HepG2 (cell line): ENCODE results near the gene GDPD4. TPM values are rescaled to one million over a fixed set of nuclear protein-coding genes. Genes with fewer than 3 reads are reported as not detected.

Experiments used
- ATAC-seq: fragments of 200-7000 bp; cut with Tn5 transposase; 3 replicates; pipeline ENCODE4 v1.9.1; 2020; ENCODE audit warnings: mild to moderate bottlenecking, moderate library complexity
- BruUV-seq: library from RNA; stranded (reverse); fragments of 400-500 nt; replicated peaks from 2 replicates; lab custom pipeline; 2021; lab: Mats Ljungman, UMichigan
- CTCF ChIA-PET: fragments of 300-600 bp; formaldehyde crosslinking; extraction: SDS; loops from one replicate; lab custom pipeline; 2021; ENCODE audit warnings: low total read pairs, inconsistent platforms, low intra/inter-chr PET ratio; lab: Yijun Ruan, JAX
- POLR2A ChIA-PET: fragments of 350-600 bp; sonication (Branson Sonifier 250); formaldehyde crosslinking; loops from one replicate; lab custom pipeline; 2020; ENCODE audit warnings: antibody characterized with exemption, inconsistent platforms; lab: Yijun Ruan, JAX
- DNase-seq: peaks from one replicate; pipeline ENCODE4 v3.0.0-alpha.2; 2015; ENCODE audit warnings: low spot score
- FAIRE-seq: peaks from 3 replicates; lab custom pipeline; 2011; peaks lifted over from hg19 to GRCh38; lab: Jason Lieb, UNC
- H2AFZ ChIP-seq: one replicate; pipeline ENCODE4 v1.6.1; 2011; ENCODE audit warnings: low read length, inconsistent platforms
- H3K27ac ChIP-seq: fragments of 300-600 bp; 3 replicates; pipeline ENCODE4 v1.8.0; 2011; ENCODE audit warnings: mixed run types, mild to moderate bottlenecking, mixed read lengths, low read length, inconsistent platforms; ENCODE audit not compliant: insufficient read depth; ENCODE audit errors: extremely low read length
- H3K27me3 ChIP-seq, 2 experiments: fragments of 200-600 bp in 1 of 2; 2 replicates in 1 of 2; 3 replicates in 1 of 2; pipeline versions ENCODE4 v1.6.0 to v1.8.0; 2011; ENCODE audit warnings: low read length in 2 of 2, mild to moderate bottlenecking in 2 of 2, moderate library complexity in 2 of 2, inconsistent platforms in 1 of 2; ENCODE audit not compliant: insufficient read depth in 2 of 2, control insufficient read depth in 1 of 2
- H3K36me3 ChIP-seq, 2 experiments: fragments of 200-600 bp in 1 of 2; replicated peaks in 1 of 2; 2 replicates in 1 of 2; 3 replicates in 1 of 2; pipeline versions ENCODE4 v1.5.1 to v1.8.0; 2011; ENCODE audit warnings: low read length in 2 of 2, inconsistent platforms in 1 of 2; ENCODE audit not compliant: insufficient read depth in 2 of 2, control insufficient read depth in 1 of 2
- H3K4me1 ChIP-seq: 2 replicates; pipeline ENCODE4 v1.5.1; 2012; ENCODE audit warnings: low read length, inconsistent platforms; ENCODE audit not compliant: insufficient read depth
- H3K4me2 ChIP-seq: 2 replicates; pipeline ENCODE4 v1.6.0; 2011; ENCODE audit warnings: low read depth, low read length, inconsistent platforms
- H3K4me3 ChIP-seq, 3 experiments: fragments of 200-600 bp in 1 of 3; sonication (generic), shearing (Covaris generic) in 1 of 3; replicated peaks in 1 of 3; 2 replicates each; pipeline ENCODE4 v1.5.1; 2011 to 2016; ENCODE audit warnings: low read length in 3 of 3, inconsistent platforms in 2 of 3, low read depth in 2 of 3, mild to moderate bottlenecking in 2 of 3, control low read depth in 1 of 3, mixed read lengths in 1 of 3; ENCODE audit not compliant: insufficient read depth in 1 of 3
- H3K79me2 ChIP-seq: one replicate; pipeline ENCODE4 v1.6.1; 2011; ENCODE audit warnings: low read length, inconsistent platforms; ENCODE audit not compliant: insufficient read depth
- H3K9ac ChIP-seq: 2 replicates; pipeline ENCODE4 v1.6.0; 2011; ENCODE audit warnings: mild to moderate bottlenecking, low read depth, low read length, inconsistent platforms; ENCODE audit not compliant: insufficient read depth
- H3K9me3 ChIP-seq: 2 replicates; pipeline ENCODE4 v1.5.1; 2012; ENCODE audit warnings: mild to moderate bottlenecking, low read length
- H4K20me1 ChIP-seq: 2 replicates; pipeline ENCODE4 v1.6.0; 2011; ENCODE audit warnings: inconsistent platforms, mild to moderate bottlenecking, low read length, moderate library complexity; ENCODE audit not compliant: insufficient read depth
- NCOR1 ChIP-seq: fragments of 200-600 bp; sonication (generic); IDR thresholded peaks from 2 replicates; pipeline ENCODE4 v1.7.0; 2017; ENCODE audit warnings: antibody characterized with exemption, low read length, borderline replicate concordance
- POGZ ChIP-seq: sonication (generic); formaldehyde crosslinking; IDR thresholded peaks from 2 replicates; pipeline ENCODE4 v1.4.0; 2020; ENCODE audit warnings: mild to moderate bottlenecking, missing genetic modification reagents
- RERE ChIP-seq: IDR thresholded peaks from 2 replicates; pipeline ENCODE4 v1.6.1; 2016; ENCODE audit warnings: low read depth, missing genetic modification reagents, missing compliant biosample characterization
- SAP130 ChIP-seq: IDR thresholded peaks from 2 replicates; pipeline ENCODE4 v1.6.1; 2016; ENCODE audit warnings: low read depth
- TEAD2 ChIP-seq: sonication (generic); formaldehyde crosslinking; IDR thresholded peaks from 2 replicates; pipeline ENCODE4 v1.9.0; 2021; ENCODE audit warnings: missing genetic modification reagents
- ZFP41 ChIP-seq: sonication (generic); formaldehyde crosslinking; IDR thresholded peaks from 2 replicates; pipeline ENCODE4 v1.4.0; 2020; ENCODE audit warnings: mild to moderate bottlenecking, missing genetic modification reagents, borderline replicate concordance
- ZNF331 ChIP-seq: sonication (generic); formaldehyde crosslinking; IDR thresholded peaks from 2 replicates; pipeline ENCODE4 v1.4.0; 2020; ENCODE audit warnings: missing genetic modification reagents
- ZNF75D ChIP-seq: sonication (generic); formaldehyde crosslinking; IDR thresholded peaks from 2 replicates; pipeline ENCODE4 v1.8.1; 2023; ENCODE audit warnings: missing genetic modification reagents, mild to moderate bottlenecking, borderline replicate concordance
- ZNF850 ChIP-seq: sonication (generic); formaldehyde crosslinking; conservative IDR thresholded peaks from 2 replicates; pipeline ENCODE4 v1.9.0; 2021; ENCODE audit warnings: mild to moderate bottlenecking, missing genetic modification reagents
- WGBS: methylation state at CpG from one replicate; pipeline ENCODE4 v1.1.6; 2017; ENCODE audit warnings: low lambda C conversion rate; 5-methylcytosine and 5-hydroxymethylcytosine counted together
- in situ Hi-C: cut with HindIII; loops from 2 replicates; pipeline ENCODE4 v1.10.0; 2017; ENCODE audit warnings: low pct_unique_long_range_greater_than_20kb; ENCODE audit not compliant: extremely low pct_ligation_motif_present
- intact Hi-C: fragments of 100-400 bp; cut with micrococcal nuclease; formaldehyde crosslinking; loops from one replicate; pipeline ENCODE4 v1.10.0; 2022; ENCODE audit not compliant: unreplicated experiment
- polyA plus RNA-seq, 8 experiments: library from polyadenylated mRNA; depleted of rRNA in 3 of 8; stranded (reverse) in 7 of 8; unstranded in 1 of 8; fragments of >200 nt; fragmentation: Illumina TruSeq in 4 of 8; extraction: Trizol in 4 of 8; gene quantifications; 2 replicates each; pipeline versions ENCODE4 v1.2.1 to v1.2.3, GENCODE V29; 2011 to 2016; ENCODE audit warnings: low read depth in 4 of 8, missing spikeins in 1 of 8, mixed read lengths in 1 of 8; ENCODE audit not compliant: insufficient read depth in 1 of 8
- total RNA-seq, 5 experiments: library from RNA; depleted of rRNA; stranded (reverse); fragments of >200 nt; fragmentation: Illumina TruSeq; extraction: Trizol; gene quantifications; 2 replicates each; pipeline ENCODE4 v1.2.3, GENCODE V29; 2016; ENCODE audit warnings: low read depth in 1 of 5
- TF ChIP-seq, protein P1 (sequence below): sonication (generic); formaldehyde crosslinking; IDR thresholded peaks from 2 replicates; pipeline ENCODE4 v1.4.0; 2020; ENCODE audit warnings: mild to moderate bottlenecking, low read depth, missing genetic modification reagents
- TF ChIP-seq, protein P2 (sequence below): sonication (generic); formaldehyde crosslinking; IDR thresholded peaks from 2 replicates; pipeline ENCODE4 v1.4.0; 2020; ENCODE audit warnings: low read depth, mild to moderate bottlenecking, missing genetic modification reagents
- TF ChIP-seq, protein P3 (sequence below): sonication (generic); formaldehyde crosslinking; conservative IDR thresholded peaks from 2 replicates; pipeline ENCODE4 v1.8.0; 2022; ENCODE audit warnings: low read depth, missing genetic modification reagents

Gene GDPD4
- total and polyA plus RNA-seq, 2 of the 13 experiments (the other 11 are each of a cell fraction or from before 2014, with no cell fraction given) = not detected

- TF ChIP-seq, protein P1, sequence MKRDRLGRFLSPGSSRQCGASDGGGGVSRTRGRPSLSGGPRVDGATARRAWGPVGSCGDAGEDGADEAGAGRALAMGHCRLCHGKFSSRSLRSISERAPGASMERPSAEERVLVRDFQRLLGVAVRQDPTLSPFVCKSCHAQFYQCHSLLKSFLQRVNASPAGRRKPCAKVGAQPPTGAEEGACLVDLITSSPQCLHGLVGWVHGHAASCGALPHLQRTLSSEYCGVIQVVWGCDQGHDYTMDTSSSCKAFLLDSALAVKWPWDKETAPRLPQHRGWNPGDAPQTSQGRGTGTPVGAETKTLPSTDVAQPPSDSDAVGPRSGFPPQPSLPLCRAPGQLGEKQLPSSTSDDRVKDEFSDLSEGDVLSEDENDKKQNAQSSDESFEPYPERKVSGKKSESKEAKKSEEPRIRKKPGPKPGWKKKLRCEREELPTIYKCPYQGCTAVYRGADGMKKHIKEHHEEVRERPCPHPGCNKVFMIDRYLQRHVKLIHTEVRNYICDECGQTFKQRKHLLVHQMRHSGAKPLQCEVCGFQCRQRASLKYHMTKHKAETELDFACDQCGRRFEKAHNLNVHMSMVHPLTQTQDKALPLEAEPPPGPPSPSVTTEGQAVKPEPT = no peak
- TF ChIP-seq ZFP41 (CRISPR knock-in tag) (no peak), ZNF75D (no peak), NCOR1 (no peak), TEAD2 (no peak), SAP130 (CRISPR knock-in tag) (no peak), ZNF331 (CRISPR knock-in tag) (no peak), ZNF850 (CRISPR knock-in tag) (no peak)
- TF ChIP-seq, protein P2, sequence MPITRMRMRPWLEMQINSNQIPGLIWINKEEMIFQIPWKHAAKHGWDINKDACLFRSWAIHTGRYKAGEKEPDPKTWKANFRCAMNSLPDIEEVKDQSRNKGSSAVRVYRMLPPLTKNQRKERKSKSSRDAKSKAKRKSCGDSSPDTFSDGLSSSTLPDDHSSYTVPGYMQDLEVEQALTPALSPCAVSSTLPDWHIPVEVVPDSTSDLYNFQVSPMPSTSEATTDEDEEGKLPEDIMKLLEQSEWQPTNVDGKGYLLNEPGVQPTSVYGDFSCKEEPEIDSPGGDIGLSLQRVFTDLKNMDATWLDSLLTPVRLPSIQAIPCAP (CRISPR knock-in tag) = no peak
- TF ChIP-seq, all 625 proteins: peak for 0
Measured at GRCh38 chr11:77213589-77214428, 87.7 kb downstream of the GDPD4 start (continued).

- Histone ChIP-seq H3K9ac (no peak overlapping the region), H3K4me3 (no peak overlapping the region), H3K79me2 (no peaks in the 10 kb centered on the region), H4K20me1 (no peaks in the 10 kb centered on the region), H3K4me2 (no peak overlapping the region), H3K36me3 (peaks cover 0 to 4% of the 10 kb centered on the region in 2 experiments; a peak in 1 of 5 replicates), H2AFZ (no peak overlapping the region), H3K27ac (no peak overlapping the region), H3K4me1 (0 out of 2 replicates have a peak, but pooled peaks cover 6% of the 10 kb centered on the region), H3K9me3 (no peaks in the 10 kb centered on the region), H3K27me3 (no peaks in the 10 kb centered on the region)
- ChIA-PET POLR2A (no interaction called here), CTCF (no interaction called here)
- FAIRE-seq (no peak), ATAC-seq (no peak), DNase-seq (no peak)
- intact Hi-C loops (no loop called here), in situ Hi-C loops (no loop called here)
- BruUV-seq = no TSS peak
- WGBS = 82% methylated on average over 13 of the region's 13 CpGs
- TF ChIP-seq RERE (CRISPR knock-in tag) (no peak), POGZ (CRISPR knock-in tag) (no peak)
- TF ChIP-seq, protein P3, sequence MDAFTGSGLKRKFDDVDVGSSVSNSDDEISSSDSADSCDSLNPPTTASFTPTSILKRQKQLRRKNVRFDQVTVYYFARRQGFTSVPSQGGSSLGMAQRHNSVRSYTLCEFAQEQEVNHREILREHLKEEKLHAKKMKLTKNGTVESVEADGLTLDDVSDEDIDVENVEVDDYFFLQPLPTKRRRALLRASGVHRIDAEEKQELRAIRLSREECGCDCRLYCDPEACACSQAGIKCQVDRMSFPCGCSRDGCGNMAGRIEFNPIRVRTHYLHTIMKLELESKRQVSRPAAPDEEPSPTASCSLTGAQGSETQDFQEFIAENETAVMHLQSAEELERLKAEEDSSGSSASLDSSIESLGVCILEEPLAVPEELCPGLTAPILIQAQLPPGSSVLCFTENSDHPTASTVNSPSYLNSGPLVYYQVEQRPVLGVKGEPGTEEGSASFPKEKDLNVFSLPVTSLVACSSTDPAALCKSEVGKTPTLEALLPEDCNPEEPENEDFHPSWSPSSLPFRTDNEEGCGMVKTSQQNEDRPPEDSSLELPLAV = no peak
Measured at GRCh38 chr11:77213029-77213579, 88.4 kb downstream of the GDPD4 start.
